SHP77 treated with DMSO at 0.1 percent for 48 hours (cell line): ENCODE data around the gene SLC35G4.
"Not testable (repeated sequence)": the region's sequence is repeated elsewhere in the genome, so short reads cannot be mapped to it uniquely, and the experiment has no call there.

Experiments
- DNase-seq: peaks from one replicate; lab custom pipeline; 2025; lab: John Stamatoyannopoulos, UW

The SLC35G4 gene

GRCh38 chr18:11613611-11614010 is 4.2 kb downstream of the SLC35G4 start:
- DNase-seq, result not testable (repeated sequence)

- not testable (repeated sequence) for DNase-seq
These were observed 4.6 kb downstream of the SLC35G4 start for GRCh38 chr18:11614042-11614441.

GRCh38 chr18:11614981-11615380 is 5.6 kb downstream of the SLC35G4 start:
- not testable (repeated sequence) for DNase-seq

- DNase-seq, result not testable (repeated sequence)
These were observed 37.9 kb downstream of the SLC35G4 start for GRCh38 chr18:11647310-11647709.

GRCh38 chr18:11647804-11648203 is 38.4 kb downstream of the SLC35G4 start:
- not testable (repeated sequence) for DNase-seq

GRCh38 chr18:11649839-11650238 is 40.4 kb downstream of the SLC35G4 start:
- DNase-seq, result no peak

- no peak for DNase-seq
These were observed 42.5 kb downstream of the SLC35G4 start for GRCh38 chr18:11651899-11652298.

- no peak for DNase-seq
These were observed 44.1 kb downstream of the SLC35G4 start for GRCh38 chr18:11653521-11653920.

- DNase-seq, result no peak
These were observed 45.6 kb downstream of the SLC35G4 start for GRCh38 chr18:11654736-11655605.

- DNase-seq, result no peak
These were observed 46.2 kb downstream of the SLC35G4 start for GRCh38 chr18:11655606-11655932.

GRCh38 chr18:11657152-11657551 is 47.8 kb downstream of the SLC35G4 start:
- no peak for DNase-seq

GRCh38 chr18:11657554-11657953 is 48.2 kb downstream of the SLC35G4 start:
- DNase-seq, result no peak

- DNase-seq, result no peak
These were observed 48.6 kb downstream of the SLC35G4 start for GRCh38 chr18:11658019-11658418.

- no peak for DNase-seq
These were observed 49.6 kb downstream of the SLC35G4 start for GRCh38 chr18:11658989-11659388.
